ENCODE results near the gene MUC5B. TPM values are rescaled to one million over a fixed set of nuclear protein-coding genes. Genes with fewer than 3 reads are reported as not detected.

Gene MUC5B
- total RNA-seq, 1 donor from 2014 or later, result not detected

DNA sequence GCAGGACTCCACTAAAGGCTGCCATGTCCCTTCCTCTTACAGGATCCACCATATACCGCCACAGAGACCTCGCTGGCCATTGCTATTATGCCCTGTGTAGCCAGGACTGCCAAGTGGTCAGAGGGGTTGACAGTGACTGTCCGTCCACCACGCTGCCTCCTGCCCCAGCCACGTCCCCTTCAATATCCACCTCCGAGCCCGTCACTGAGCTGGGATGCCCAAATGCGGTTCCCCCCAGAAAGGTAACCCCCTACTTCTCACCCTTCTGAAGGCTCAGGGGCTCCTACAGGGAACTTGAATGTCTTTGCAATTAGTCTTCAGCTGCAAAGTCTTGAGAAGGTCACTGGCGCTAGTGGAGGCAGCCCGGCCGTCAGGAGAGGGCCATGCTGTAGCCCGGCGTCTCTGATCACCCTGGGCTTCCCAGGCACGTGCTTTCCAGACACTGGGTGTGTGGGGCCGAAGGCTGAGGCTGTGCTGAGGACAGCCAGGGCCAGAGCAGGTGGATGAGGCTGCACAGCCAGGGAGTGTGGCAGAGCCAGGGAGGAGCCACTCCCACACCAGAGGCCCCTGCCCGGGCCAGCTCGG is 30.0 kb upstream of the MUC5B start:
- DNase-seq (ENCODE audit: low read depth) (no peak), FAIRE-seq (no peak)
- H3K27me3 ChIP-seq (ENCODE audit: control insufficient read depth, insufficient read depth, low read length), result no peaks in the 10 kb centered on the region
- TF ChIP-seq CTCF (IDR thresholded peaks at IDR 0.05; ENCODE audit: insufficient read depth, low read length, severe bottlenecking), result no peak
- no peak overlapping the region for H3K4me3 ChIP-seq (ENCODE audit: low read depth, low read length)
- H3K36me3 ChIP-seq (ENCODE audit: control insufficient read depth, insufficient read depth, low read length), result no peaks in the 10 kb centered on the region

GRCh38 chr11:1193326-1194230 is 29.3 kb upstream of the MUC5B start:
- FAIRE-seq, result no peak
- no peak for DNase-seq (ENCODE audit: low read depth)
- Histone ChIP-seq H3K36me3 (ENCODE audit: control insufficient read depth, insufficient read depth, low read length) (no peaks in the 10 kb centered on the region), H3K27me3 (ENCODE audit: control insufficient read depth, insufficient read depth, low read length) (no peaks in the 10 kb centered on the region), H3K4me3 (ENCODE audit: low read depth, low read length) (no peak overlapping the region)
- no peak for TF ChIP-seq CTCF (IDR thresholded peaks at IDR 0.05; ENCODE audit: insufficient read depth, low read length, severe bottlenecking)

DNA sequence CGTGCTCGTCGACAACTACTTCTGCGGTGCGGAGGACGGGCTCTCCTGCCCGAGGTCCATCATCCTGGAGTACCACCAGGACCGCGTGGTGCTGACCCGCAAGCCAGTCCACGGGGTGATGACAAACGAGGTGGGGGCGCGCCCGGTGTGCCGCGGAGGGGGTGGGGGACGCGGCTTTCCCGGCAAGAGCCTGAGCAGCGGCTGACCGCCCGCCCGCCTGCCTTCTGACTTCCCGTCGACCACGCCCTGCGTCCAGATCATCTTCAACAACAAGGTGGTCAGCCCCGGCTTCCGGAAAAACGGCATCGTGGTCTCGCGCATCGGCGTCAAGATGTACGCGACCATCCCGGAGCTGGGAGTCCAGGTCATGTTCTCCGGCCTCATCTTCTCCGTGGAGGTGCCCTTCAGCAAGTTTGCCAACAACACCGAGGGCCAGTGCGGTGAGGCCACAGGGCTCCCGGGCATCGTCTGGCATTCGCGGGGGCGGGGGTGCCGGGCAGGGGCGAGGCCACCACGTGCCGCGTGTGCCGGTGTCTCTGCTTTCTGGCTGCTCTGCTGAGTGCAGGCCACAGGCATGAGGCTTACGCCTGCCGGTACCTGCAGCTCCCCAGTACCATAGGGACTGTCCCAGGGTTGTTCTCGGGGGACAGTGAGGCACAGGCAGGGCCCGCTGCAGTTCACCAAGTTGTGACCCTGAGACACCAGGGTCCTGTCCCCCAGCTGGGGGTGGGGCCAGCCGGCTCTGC is 28.5 kb upstream of the MUC5B start:
- Histone ChIP-seq H3K27me3 (ENCODE audit: control insufficient read depth, insufficient read depth, low read length) (no peaks in the 10 kb centered on the region), H3K36me3 (ENCODE audit: control insufficient read depth, insufficient read depth, low read length) (no peaks in the 10 kb centered on the region), H3K4me3 (ENCODE audit: low read depth, low read length) (no peak overlapping the region)
- TF ChIP-seq CTCF (IDR thresholded peaks at IDR 0.05; ENCODE audit: insufficient read depth, low read length, severe bottlenecking), result no peak
- FAIRE-seq (no peak), DNase-seq (ENCODE audit: low read depth) (no peak)

DNA sequence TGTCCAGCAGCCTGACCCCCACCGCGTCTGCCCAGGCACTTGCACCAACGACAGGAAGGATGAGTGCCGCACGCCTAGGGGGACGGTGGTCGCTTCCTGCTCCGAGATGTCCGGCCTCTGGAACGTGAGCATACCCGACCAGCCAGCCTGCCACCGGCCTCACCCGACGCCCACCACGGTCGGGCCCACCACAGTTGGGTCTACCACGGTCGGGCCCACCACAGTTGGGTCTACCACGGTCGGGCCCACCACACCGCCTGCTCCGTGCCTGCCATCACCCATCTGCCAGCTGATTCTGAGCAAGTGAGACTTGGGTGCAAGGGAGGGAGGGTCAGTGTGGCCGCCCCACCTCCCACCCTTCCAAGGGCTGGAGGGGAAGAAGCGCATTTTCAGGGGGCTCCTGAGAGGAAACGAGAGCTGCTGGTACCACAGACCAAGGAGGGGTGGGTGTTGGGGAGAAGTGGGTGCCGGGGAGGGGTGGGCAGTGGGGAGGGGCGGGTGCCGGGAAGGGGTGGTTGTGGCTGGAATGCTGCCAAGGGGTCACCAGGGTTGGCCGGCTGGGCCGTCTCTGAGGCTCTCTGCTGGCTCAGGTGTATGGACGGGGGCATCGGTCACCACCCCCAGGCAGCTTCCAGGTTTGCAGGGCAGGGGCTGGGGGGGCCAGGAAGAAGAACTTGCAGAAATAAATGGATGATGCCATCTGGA is 27.7 kb upstream of the MUC5B start:
- DNase-seq (ENCODE audit: low read depth) (no peak), FAIRE-seq (no peak)
- Histone ChIP-seq H3K36me3 (ENCODE audit: control insufficient read depth, insufficient read depth, low read length) (no peaks in the 10 kb centered on the region), H3K4me3 (ENCODE audit: low read depth, low read length) (no peak overlapping the region), H3K27me3 (ENCODE audit: control insufficient read depth, insufficient read depth, low read length) (peaks cover 3% of the 10 kb centered on the region)
- TF ChIP-seq CTCF (IDR thresholded peaks at IDR 0.05; ENCODE audit: insufficient read depth, low read length, severe bottlenecking), result no peak

DNA sequence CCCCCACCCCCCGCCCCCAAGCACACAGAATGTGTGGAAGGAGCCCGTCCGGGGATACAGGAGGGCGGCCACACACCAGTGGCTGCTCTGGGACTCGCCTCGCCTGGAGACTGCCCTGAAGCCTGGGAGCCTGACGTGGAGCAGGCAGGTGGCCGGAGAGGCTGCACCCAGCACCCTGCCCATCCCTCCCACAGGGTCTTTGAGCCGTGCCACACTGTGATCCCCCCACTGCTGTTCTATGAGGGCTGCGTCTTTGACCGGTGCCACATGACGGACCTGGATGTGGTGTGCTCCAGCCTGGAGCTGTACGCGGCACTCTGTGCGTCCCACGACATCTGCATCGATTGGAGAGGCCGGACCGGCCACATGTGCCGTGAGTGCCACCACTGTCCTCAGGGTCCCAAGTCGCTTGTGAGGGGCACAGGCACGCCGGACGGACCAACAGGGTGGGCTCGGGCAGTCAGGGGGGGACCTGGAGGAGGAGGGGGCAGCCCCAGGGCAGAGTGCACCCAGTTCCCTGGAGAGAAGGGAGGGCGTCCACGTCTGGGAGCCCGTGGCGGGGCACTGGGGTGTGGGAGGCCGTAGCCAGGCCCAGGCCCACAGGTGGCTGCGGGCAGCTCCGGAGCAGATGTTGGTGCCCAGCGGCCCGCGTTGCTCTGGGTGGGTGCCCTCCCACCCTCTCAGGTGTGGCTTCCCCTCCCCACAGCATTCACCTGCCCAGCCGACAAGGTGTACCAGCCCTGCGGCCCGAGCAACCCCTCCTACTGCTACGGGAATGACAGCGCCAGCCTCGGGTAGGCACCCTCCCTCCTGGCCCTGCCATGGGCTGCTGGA is 27.0 kb upstream of the MUC5B start:
- no peak for TF ChIP-seq CTCF (IDR thresholded peaks at IDR 0.05; ENCODE audit: insufficient read depth, low read length, severe bottlenecking)
- FAIRE-seq (no peak), DNase-seq (ENCODE audit: low read depth) (no peak)

More for the DNA sequence above, 27.0 kb upstream of the MUC5B start:
- Histone ChIP-seq H3K4me3 (ENCODE audit: low read depth, low read length) (no peak overlapping the region), H3K36me3 (ENCODE audit: control insufficient read depth, insufficient read depth, low read length) (no peaks in the 10 kb centered on the region), H3K27me3 (ENCODE audit: control insufficient read depth, insufficient read depth, low read length) (peaks cover 7% of the 10 kb centered on the region)
